Measurements from ENCODE around the gene SMG9. TPM values are rescaled to one million over a fixed set of nuclear protein-coding genes. Genes with fewer than 3 reads are reported as not detected.

Gene SMG9
- total and polyA plus RNA-seq, 2 of the 4 experiments (the other 2 are of a cell fraction), result 4.8 to 24.3 TPM

DNA sequence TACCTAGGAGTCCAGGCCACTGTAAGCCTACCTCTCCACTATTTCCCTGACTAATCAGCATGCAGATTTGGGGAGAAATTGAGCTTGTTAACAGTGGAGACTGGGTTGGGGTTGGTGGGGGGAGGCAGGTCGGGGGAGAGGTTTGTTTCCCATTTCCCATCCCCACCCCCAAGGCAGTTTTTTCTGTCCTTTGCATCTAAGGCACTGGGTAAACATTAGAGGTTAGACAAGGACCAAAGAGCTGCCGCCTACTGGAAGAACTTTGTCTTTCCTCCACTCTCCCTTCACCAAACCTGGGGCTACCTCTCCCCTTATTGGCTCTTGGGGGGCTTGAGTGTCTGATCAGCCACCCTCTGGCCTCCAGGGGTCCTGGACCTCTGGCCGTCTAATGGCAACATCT, 25.1 kb upstream of the SMG9 start:
- Histone ChIP-seq H4K8ac (ENCODE audit: low read depth in 2 of 2, low read length in 2 of 2) (no peak overlapping the region), H2AFZ (replicated peaks; ENCODE audit: low read length, poor library complexity) (peak overlapping the region; percentile 53), H2BK20ac (ENCODE audit: low read depth, low read length) (no peak overlapping the region), H3K56ac (ENCODE audit: extremely low read depth, insufficient read depth, low read length) (no peak overlapping the region), H2AK5ac (ENCODE audit: low read depth, low read length) (peak overlapping the region; percentile 34), H3K4me2 (ENCODE audit: low read depth, low read length) (no peak overlapping the region), H2BK120ac (ENCODE audit: low read depth, low read length) (no peak overlapping the region), H3K23ac (ENCODE audit: low read depth, low read length) (no peak overlapping the region), H3K9me3 (ENCODE audit: control insufficient read depth, insufficient read depth, low read length) (no peaks in the 10 kb centered on the region), H3K9ac (ENCODE audit: low read depth, low read length) (no peak overlapping the region), H3K9me1 (ENCODE audit: insufficient read depth, low read length) (peaks cover 8% of the 10 kb centered on the region), H4K20me1 (ENCODE audit: insufficient read depth, low read length) (no peaks in the 10 kb centered on the region), H3K4me3 (ENCODE audit: insufficient read depth, low read depth, low read length) (no peak overlapping the region), H4K5ac (ENCODE audit: low read depth, low read length) (no peak overlapping the region), H3K27me3 (ENCODE audit: control insufficient read depth, insufficient read depth, low read length) (no peaks in the 10 kb centered on the region; the same call in 1 of the 2 replicates), H3K4me1 (ENCODE audit: control insufficient read depth, insufficient read depth, low read length) (peaks cover 9% of the 10 kb centered on the region), H3K36me3 (ENCODE audit: control insufficient read depth, insufficient read depth, low read length) (no peaks in the 10 kb centered on the region), H2AK9ac (replicated peaks; ENCODE audit: low read depth, low read length, poor library complexity) (peak overlapping the region; percentile 34), H3K79me1 (ENCODE audit: low read depth in 1 of 2, low read length in 2 of 2) (no peaks in the 10 kb centered on the region), H2BK5ac (ENCODE audit: low read depth, low read length, poor library complexity, severe bottlenecking) (no peak overlapping the region), H3K4ac (ENCODE audit: low read depth, low read length) (no peak overlapping the region), H3K18ac (ENCODE audit: low read depth, low read length) (no peak overlapping the region), H4K91ac (ENCODE audit: insufficient read depth, low read depth, low read length) (no peak overlapping the region), H3K27ac (ENCODE audit: insufficient read depth, low read length) (no peak overlapping the region), H3K14ac (replicated peaks; ENCODE audit: low read depth, low read length) (no peak overlapping the region), H2BK15ac (ENCODE audit: low read depth, low read length) (no peak overlapping the region)
- intact Hi-C loops (cut with micrococcal nuclease) (no loop called here), in situ Hi-C loops (cut with MboI; ENCODE audit: low sequenced_read_pairs) (loop anchor here (5.0 kb wide), 1 partner anchor 33 kb away; no protein-coding TSS in a partner anchor), dilution Hi-C loops (cut with HindIII; ENCODE audit: low sequenced_read_pairs, unreplicated experiment) (no loop called here)
- ATAC-seq (ENCODE audit: low read depth) (no peak), DNase-seq (no peak)
- no peak for TF ChIP-seq CHD1 (IDR thresholded peaks at IDR 0.05; ENCODE audit: low read depth, low read length)
- TF ChIP-seq, protein P1, sequence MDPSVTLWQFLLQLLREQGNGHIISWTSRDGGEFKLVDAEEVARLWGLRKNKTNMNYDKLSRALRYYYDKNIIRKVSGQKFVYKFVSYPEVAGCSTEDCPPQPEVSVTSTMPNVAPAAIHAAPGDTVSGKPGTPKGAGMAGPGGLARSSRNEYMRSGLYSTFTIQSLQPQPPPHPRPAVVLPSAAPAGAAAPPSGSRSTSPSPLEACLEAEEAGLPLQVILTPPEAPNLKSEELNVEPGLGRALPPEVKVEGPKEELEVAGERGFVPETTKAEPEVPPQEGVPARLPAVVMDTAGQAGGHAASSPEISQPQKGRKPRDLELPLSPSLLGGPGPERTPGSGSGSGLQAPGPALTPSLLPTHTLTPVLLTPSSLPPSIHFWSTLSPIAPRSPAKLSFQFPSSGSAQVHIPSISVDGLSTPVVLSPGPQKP (IDR thresholded peaks at IDR 0.05; ENCODE audit: borderline replicate concordance, low read depth, low read length), result no peak
- TF ChIP-seq NFE2L2 (IDR thresholded peaks at IDR 0.05; ENCODE audit: low read depth, low read length), result no peak
- TF ChIP-seq FOS (IDR thresholded peaks at IDR 0.05; ENCODE audit: low read depth, low read length), result no peak
- no peak for TF ChIP-seq BHLHE40 (IDR thresholded peaks at IDR 0.05; ENCODE audit: low read depth, low read length)
- TF ChIP-seq RAD21 (IDR thresholded peaks at IDR 0.05; ENCODE audit: low read length), result no peak
- TF ChIP-seq, protein P2, sequence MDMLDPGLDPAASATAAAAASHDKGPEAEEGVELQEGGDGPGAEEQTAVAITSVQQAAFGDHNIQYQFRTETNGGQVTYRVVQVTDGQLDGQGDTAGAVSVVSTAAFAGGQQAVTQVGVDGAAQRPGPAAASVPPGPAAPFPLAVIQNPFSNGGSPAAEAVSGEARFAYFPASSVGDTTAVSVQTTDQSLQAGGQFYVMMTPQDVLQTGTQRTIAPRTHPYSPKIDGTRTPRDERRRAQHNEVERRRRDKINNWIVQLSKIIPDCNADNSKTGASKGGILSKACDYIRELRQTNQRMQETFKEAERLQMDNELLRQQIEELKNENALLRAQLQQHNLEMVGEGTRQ (IDR thresholded peaks at IDR 0.05; ENCODE audit: low read depth, low read length), result no peak
- TF ChIP-seq RCOR1 (IDR thresholded peaks at IDR 0.05; ENCODE audit: insufficient replicate concordance, low read length), result no peak
- no peak for TF ChIP-seq MAZ (IDR thresholded peaks at IDR 0.05; ENCODE audit: borderline replicate concordance, low read depth, low read length)
- TF ChIP-seq MXI1 (IDR thresholded peaks at IDR 0.05; ENCODE audit: borderline replicate concordance, low read depth, low read length), result no peak
- TF ChIP-seq MAFK (IDR thresholded peaks at IDR 0.05; ENCODE audit: low read depth, low read length), result no peak
- TF ChIP-seq POLR2A (IDR thresholded peaks at IDR 0.05; ENCODE audit: low read depth, low read length), result no peak
- no peak for TF ChIP-seq RFX5 (IDR thresholded peaks at IDR 0.05; ENCODE audit: low read depth, low read length)
- ChIA-PET CTCF (no interaction called here), POLR2A (ENCODE audit: unreplicated experiment) (no interaction called here)
- WGBS, 2 experiments (ENCODE audit: extremely low coverage in 2 of 2, insufficient read length in 1 of 2), result no CpG with 5 or more reads among the region's 3 CpGs
- BruUV-seq (replicated peaks), result no TSS peak
